ENCODE measurements around the gene INPP5A.
A peak's percentile ranks its signal among the peaks of the same experiment; 100 is the strongest.

- TF ChIP-seq CTCF (IDR thresholded peaks at IDR 0.05; ENCODE audit: poor library complexity) (no peak), EZH2phosphoT487 (IDR thresholded peaks at IDR 0.05; ENCODE audit: low read depth, severe bottlenecking, unreplicated experiment) (peak; percentile 74)
Measured at GRCh38 chr10:132784866-132785722, 247.5 kb downstream of the INPP5A start.
